Stomach (tissue), 9 donors: ENCODE results near the gene HMGN4. TPM values are rescaled to one million over a fixed set of nuclear protein-coding genes. Genes with fewer than 3 reads are reported as not detected.
A peak's percentile ranks its signal among the peaks of the same experiment; 100 is the strongest.
"Not testable (repeated sequence)": the region's sequence is repeated elsewhere in the genome, so short reads cannot be mapped to it uniquely, and the experiment has no call there.

Experiments used
- DNase-seq, 2 donors: peaks; one replicate each; pipeline versions ENCODE4 v3.0.0 to v3.0.0-alpha.2; 2013 to 2019
- H3K27ac ChIP-seq, 5 donors: fragments of 200-600 bp in 4 of 5; sonication (generic) in 4 of 5; one replicate each; pipeline ENCODE4 v1.5.1; 2013 to 2019; ENCODE audit warnings: mild to moderate bottlenecking in 1 of 5, moderate library complexity in 1 of 5
- H3K27me3 ChIP-seq, 3 donors: fragments of 200-600 bp; sonication (generic); one replicate each; pipeline ENCODE4 v1.5.1; 2017 to 2019; ENCODE audit warnings: mixed run types in 1 of 3
- H3K36me3 ChIP-seq, 4 donors: fragments of 200-600 bp; sonication (generic); 1 replicate in 3 of 4; 2 replicates in 1 of 4; pipeline ENCODE4 v1.5.1; 2016 to 2019
- H3K4me1 ChIP-seq, 4 donors: fragments of 200-600 bp; sonication (generic); one replicate each; pipeline ENCODE4 v1.5.1; 2016 to 2019
- H3K4me3 ChIP-seq, 4 donors: fragments of 200-600 bp; sonication (generic) in 3 of 4; one replicate each; pipeline ENCODE4 v1.5.1; 2016 to 2019; ENCODE audit warnings: mild to moderate bottlenecking in 1 of 4
- H3K9me3 ChIP-seq, 4 donors: fragments of 200-600 bp; sonication (generic); one replicate each; pipeline ENCODE4 v1.5.1; 2016 to 2019
- EP300 ChIP-seq: sonication (generic); formaldehyde crosslinking; IDR thresholded peaks from one replicate; pipeline ENCODE4 v1.6.1; 2017; ENCODE audit warnings: antibody characterized with exemption
- POLR2A ChIP-seq, 4 donors: fragments of 450-650 bp; IDR thresholded peaks; one replicate each; pipeline ENCODE4 v1.6.1; 2016; ENCODE audit warnings: antibody characterized with exemption in 4 of 4, control low read depth in 2 of 4, mild to moderate bottlenecking in 1 of 4, moderate library complexity in 1 of 4
- POLR2AphosphoS5 ChIP-seq, 3 donors: sonication (generic); formaldehyde crosslinking; IDR thresholded peaks; one replicate each; pipeline ENCODE4 v1.6.1; 2016; ENCODE audit warnings: antibody characterized with exemption in 3 of 3
- WGBS, 5 donors: extraction: QIAGEN DNeasy Blood & Tissue Kit in 3 of 5; methylation state at CpG; one replicate each; pipeline versions ENCODE4 v1.1.5 to v1.1.7; 2013 to 2018; 5-methylcytosine and 5-hydroxymethylcytosine counted together
- intact Hi-C: fragments of 100-400 bp; cut with DNase I; formaldehyde crosslinking; loops from one replicate; pipeline ENCODE4 v1.15.1; 2023; ENCODE audit warnings: low total_unique reads
- polyA plus RNA-seq, 3 donors: library from polyadenylated mRNA; stranded (reverse); fragments of 200-250 nt; gene quantifications; one replicate each; pipeline ENCODE4 v1.2.3, GENCODE V29; 2013
- total RNA-seq, 5 donors: library from RNA; depleted of rRNA; stranded (reverse); fragments of >200 nt; gene quantifications; one replicate each; pipeline versions ENCODE4 v1.1.0 to v1.2.3, GENCODE V29; 2014 to 2016
- TF ChIP-seq, protein P1 (sequence below), 7 experiments: fragments of 450-650 bp in 4 of 7; fragments of 200-600 bp in 3 of 7; sonication (generic) in 3 of 7; IDR thresholded peaks; one replicate each; pipeline ENCODE4 v1.5.1; 2016 to 2019; ENCODE audit warnings: antibody characterized with exemption in 7 of 7, control low read depth in 2 of 7, mild to moderate bottlenecking in 1 of 7
- donor health status: healthy with polysubstance abuse.
- donor health status: Bipolar disorder and iron deficiency.
- donor health status: healthy.

HMGN4 gene
- total and polyA plus RNA-seq, 8 donors = 11.3 to 96.0 (median 37.7) TPM

DNA sequence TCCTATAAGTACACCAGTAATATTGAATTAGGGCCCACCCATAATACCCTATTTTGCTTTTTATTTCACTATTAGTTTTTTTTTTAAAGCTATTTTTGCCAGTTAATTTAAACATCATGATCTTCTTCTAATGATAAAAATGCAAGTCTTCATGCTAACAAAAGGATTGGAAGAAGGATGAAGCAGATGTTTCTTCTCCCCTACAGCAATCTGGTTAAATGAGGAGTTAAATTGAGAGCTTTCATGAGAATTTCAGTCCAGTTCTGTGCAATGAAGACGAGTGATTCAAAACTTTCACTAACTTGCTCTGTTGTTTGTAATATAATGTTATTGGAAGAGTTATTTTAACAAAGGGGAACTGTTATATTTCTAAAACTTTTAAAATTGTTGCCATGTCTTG, 3.4 kb downstream of the HMGN4 start:
- Histone ChIP-seq H3K27me3 (no peaks in the 10 kb centered on the region), H3K9me3 (no peaks in the 10 kb centered on the region), H3K4me1 (peaks cover 11 to 52% (median 30%) of the 10 kb centered on the region in 4 donors), H3K4me3 (no peak overlapping the region), H3K36me3 (peaks cover 5 to 40% (median 34%) of the 10 kb centered on the region in 4 donors), H3K27ac (no peak overlapping the region)
- 47 to 71% (median 65%) methylated on average over 1 of the region's 1 CpG for WGBS, 5 donors
- TF ChIP-seq EP300 (no peak), POLR2A (IDR thresholded peaks at IDR 0.05) (no peak), POLR2AphosphoS5 (IDR thresholded peaks at IDR 0.05) (no peak)
- TF ChIP-seq, protein P1, sequence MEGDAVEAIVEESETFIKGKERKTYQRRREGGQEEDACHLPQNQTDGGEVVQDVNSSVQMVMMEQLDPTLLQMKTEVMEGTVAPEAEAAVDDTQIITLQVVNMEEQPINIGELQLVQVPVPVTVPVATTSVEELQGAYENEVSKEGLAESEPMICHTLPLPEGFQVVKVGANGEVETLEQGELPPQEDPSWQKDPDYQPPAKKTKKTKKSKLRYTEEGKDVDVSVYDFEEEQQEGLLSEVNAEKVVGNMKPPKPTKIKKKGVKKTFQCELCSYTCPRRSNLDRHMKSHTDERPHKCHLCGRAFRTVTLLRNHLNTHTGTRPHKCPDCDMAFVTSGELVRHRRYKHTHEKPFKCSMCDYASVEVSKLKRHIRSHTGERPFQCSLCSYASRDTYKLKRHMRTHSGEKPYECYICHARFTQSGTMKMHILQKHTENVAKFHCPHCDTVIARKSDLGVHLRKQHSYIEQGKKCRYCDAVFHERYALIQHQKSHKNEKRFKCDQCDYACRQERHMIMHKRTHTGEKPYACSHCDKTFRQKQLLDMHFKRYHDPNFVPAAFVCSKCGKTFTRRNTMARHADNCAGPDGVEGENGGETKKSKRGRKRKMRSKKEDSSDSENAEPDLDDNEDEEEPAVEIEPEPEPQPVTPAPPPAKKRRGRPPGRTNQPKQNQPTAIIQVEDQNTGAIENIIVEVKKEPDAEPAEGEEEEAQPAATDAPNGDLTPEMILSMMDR (IDR thresholded peaks at IDR 0.05) = no peak
- intact Hi-C loops = no loop called here
- no peak for DNase-seq

DNA sequence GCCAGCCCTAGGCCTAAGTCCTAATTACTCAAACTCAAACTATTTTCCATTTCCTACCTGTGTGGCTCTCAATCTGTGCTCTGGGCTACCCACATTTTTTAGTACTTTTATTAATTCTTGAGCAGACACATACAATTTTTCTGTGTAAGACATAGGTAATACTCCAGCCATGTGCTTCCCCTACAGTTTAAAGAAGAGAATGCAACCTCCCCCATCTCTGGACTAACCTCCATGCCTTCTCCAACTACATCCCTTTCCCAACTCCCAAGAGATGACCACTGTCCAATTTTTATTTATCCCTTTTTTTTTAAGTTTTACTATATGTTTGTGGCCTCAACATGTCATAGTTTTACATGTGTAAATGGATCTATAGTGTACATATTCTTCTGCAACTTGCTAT, 5.8 kb downstream of the HMGN4 start:
- peak in 1 of 2 donors; percentile 33 for DNase-seq
- H3K9me3 ChIP-seq = no peaks in the 10 kb centered on the region
- TF ChIP-seq, protein P1 (IDR thresholded peaks at IDR 0.05) = peak in 1 of 7 experiments; percentile 13
- no peak for TF ChIP-seq EP300
- no peak overlapping the region for H3K4me3 ChIP-seq
- no peaks in the 10 kb centered on the region for H3K27me3 ChIP-seq
- H3K4me1 ChIP-seq = peaks cover 4 to 40% (median 20%) of the 10 kb centered on the region in 4 donors
- no peak overlapping the region for H3K27ac ChIP-seq
- H3K36me3 ChIP-seq = peaks cover 5 to 40% (median 35%) of the 10 kb centered on the region in 4 donors
- intact Hi-C loops = no loop called here

DNA sequence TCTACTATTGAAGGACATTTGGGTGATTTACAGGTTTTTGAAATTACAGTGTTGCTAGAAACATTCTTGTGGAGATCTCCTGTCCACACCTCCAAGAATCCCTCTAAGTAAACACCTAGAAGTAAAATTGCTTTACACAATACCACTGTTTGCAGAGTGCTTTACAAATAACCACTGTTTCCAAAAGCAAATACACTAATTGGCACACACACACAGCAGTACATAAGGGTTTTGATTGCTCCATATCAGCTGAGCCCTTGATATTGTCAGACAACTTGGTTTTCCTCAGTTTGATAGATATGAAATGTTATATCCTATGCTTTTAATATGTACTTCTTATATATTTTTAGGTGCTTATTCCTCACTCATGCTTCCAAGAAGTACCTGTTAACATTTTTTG, 6.3 kb downstream of the HMGN4 start:
- Histone ChIP-seq H3K36me3 (peaks cover 5 to 40% (median 35%) of the 10 kb centered on the region in 4 donors), H3K9me3 (no peaks in the 10 kb centered on the region), H3K27ac (no peak overlapping the region), H3K4me3 (no peak overlapping the region), H3K27me3 (no peaks in the 10 kb centered on the region), H3K4me1 (peaks cover 0 to 35% (median 15%) of the 10 kb centered on the region in 4 donors)
- intact Hi-C loops = no loop called here
- DNase-seq = no peak
- TF ChIP-seq POLR2A (IDR thresholded peaks at IDR 0.05) (no peak), POLR2AphosphoS5 (IDR thresholded peaks at IDR 0.05) (no peak), EP300 (no peak)
- TF ChIP-seq, protein P1 (IDR thresholded peaks at IDR 0.05) = no peak

DNA sequence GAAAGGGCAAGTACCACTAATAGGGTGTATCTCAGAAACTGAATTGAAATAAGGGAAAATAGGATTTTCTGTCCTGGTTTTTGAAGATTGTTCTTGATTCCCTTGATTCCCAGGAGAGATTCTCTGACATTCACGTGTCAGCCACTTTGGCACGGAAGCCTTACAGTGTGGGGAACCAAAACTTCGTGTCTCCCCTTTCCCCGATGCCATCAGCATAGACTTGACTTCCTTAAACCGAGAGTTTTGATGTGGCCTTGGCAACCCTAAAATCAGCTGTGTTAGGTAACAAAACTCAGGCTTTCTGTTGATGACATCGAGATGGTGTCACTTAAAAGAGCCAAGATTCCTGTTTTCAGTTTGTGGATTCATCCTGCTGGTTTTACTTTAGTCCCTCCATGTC, 7.5 kb downstream of the HMGN4 start:
- Histone ChIP-seq H3K4me1 (peaks cover 0 to 33% (median 13%) of the 10 kb centered on the region in 4 donors), H3K4me3 (no peak overlapping the region), H3K27me3 (no peaks in the 10 kb centered on the region), H3K27ac (no peak overlapping the region), H3K36me3 (peaks cover 5 to 40% (median 34%) of the 10 kb centered on the region in 4 donors), H3K9me3 (no peaks in the 10 kb centered on the region)
- no peak for DNase-seq
- 82 to 95% (median 94%) methylated on average over 6 of the region's 6 CpGs for WGBS, 5 donors
- intact Hi-C loops = no loop called here
- TF ChIP-seq EP300 (no peak), POLR2A (IDR thresholded peaks at IDR 0.05) (no peak)
- TF ChIP-seq, protein P1 (IDR thresholded peaks at IDR 0.05) = no peak

DNA sequence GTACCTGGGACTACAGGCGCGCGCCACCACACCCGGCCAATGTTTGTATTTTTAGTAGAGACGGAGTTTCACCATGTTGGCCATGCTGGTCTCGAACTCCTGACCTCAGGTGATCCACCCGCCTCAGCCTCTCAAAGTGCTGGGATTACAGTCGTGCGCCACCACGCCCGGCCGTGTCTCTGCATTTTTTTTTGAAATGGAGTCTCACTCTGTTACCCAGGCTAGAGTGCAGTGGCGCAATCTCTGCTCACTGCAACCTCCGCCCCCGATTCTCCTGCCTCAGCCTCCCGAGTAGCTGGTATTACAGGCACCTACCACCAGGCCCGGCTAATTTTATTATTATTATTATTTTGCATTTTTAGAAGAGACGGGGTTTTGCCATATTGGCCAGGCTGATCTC, 9.2 kb downstream of the HMGN4 start:
- H3K4me3 ChIP-seq, intact Hi-C loops, H3K9me3 ChIP-seq, H3K27me3 ChIP-seq, DNase-seq, H3K27ac ChIP-seq: not testable (repeated sequence)
- 93 to 98% (median 95%) methylated on average over 18 of the region's 18 CpGs for WGBS, 5 donors
- Histone ChIP-seq H3K4me1 (peaks cover 0 to 27% (median 10%) of the 10 kb centered on the region in 4 donors), H3K36me3 (peaks cover 5 to 32% (median 29%) of the 10 kb centered on the region in 4 donors)
